ENCODE measurements around the gene FFAR1.

Gene FFAR1

DNA sequence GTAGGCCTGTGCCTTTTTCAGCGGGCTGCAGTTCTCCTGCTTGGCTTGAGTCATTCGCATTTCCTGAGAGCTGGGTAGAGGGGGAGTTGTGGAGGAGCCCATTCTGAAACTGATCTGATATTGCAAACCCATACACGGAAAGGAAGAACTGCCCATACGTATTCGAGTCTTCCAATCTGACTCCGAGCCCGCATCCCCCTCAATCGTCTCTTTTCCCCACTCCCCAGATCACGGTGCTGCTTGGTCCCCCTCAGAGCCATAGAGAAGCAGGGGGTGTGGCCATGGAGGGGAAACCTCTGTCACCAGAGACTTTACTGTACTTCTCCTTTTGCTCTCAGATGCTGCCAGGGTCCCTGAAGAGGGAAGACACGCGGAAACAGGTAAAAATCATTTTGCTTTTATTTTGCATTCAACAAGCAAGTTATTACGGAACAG lies 18.8 kb upstream of the FFAR1 start, which contains the start of gene CD22:
CD22 (plus strand) TSS at position 337 of the 435 bp plus-strand sequence. CDS start 2,854 bp downstream, outside the sequence.
- ATAC-seq = peak; percentile 57
- H3K4me3 Mint-ChIP-seq = peak within 1 kb of the TSS; percentile 58
- H3K27me3 Mint-ChIP-seq = peaks cover 8% of the 10 kb centered on the region
- DNase-seq = no peak
- H3K36me3 Mint-ChIP-seq (ENCODE audit: low read depth) = peaks cover 1% of the 10 kb centered on the region
- peak within 1 kb of the TSS; percentile 3 for H3K27ac Mint-ChIP-seq
- H3K4me1 Mint-ChIP-seq = peaks cover 25% of the 10 kb centered on the region
- H3K9me3 Mint-ChIP-seq = no peaks in the 10 kb centered on the region

DNA sequence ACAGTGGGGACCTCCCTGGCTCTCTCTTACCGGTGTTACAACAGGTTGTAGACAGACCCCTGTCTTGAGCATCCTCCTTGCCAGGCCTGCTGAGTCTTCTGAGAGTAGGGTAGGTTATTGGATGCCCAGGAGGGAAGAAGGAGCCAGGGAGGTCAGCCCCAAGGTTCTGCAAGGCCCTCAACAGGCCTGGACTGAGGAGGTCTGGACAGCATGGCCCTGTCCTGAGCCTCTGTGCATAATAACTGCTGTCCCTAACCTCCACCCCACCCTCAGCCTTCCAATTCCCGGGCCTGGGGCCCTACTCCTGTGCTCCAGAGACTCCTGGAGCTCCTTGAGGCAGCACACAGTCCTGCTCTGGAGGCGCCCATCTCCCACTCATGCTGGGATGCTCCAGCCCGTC lies 18.4 kb upstream of the FFAR1 start:
- no peak for DNase-seq
- peak overlapping the region; percentile 3 for H3K27ac Mint-ChIP-seq
- peaks cover 1% of the 10 kb centered on the region for H3K36me3 Mint-ChIP-seq (ENCODE audit: low read depth)
- no peak for ATAC-seq
- peak overlapping the region; percentile 58 for H3K4me3 Mint-ChIP-seq
- peaks cover 8% of the 10 kb centered on the region for H3K27me3 Mint-ChIP-seq
- no peaks in the 10 kb centered on the region for H3K9me3 Mint-ChIP-seq
- peaks cover 29% of the 10 kb centered on the region for H3K4me1 Mint-ChIP-seq

DNA sequence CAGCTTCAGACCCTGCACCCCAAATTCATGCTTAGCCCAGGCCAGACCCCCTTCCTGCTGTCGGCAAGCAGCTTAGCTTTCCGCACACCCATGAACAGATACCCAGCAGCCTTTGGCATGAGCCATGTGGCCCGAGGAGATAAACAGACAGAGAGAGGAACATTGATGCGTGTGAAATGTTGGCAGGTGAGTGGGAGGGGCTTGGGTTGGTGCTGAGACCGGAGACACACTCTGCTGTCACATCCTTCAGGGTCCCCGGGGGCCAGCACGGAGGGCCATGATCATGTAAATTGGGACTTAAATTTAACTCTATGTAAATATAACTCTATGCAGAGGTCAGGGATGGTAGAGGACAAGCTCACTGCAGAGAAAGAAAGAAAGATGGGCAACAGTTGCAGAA lies 17.2 kb upstream of the FFAR1 start:
- peaks cover 31% of the 10 kb centered on the region for H3K4me1 Mint-ChIP-seq
- DNase-seq (peak; percentile 23), ATAC-seq (no peak)
- peaks cover 1% of the 10 kb centered on the region for H3K36me3 Mint-ChIP-seq (ENCODE audit: low read depth)
- H3K27me3 Mint-ChIP-seq = peaks cover 8% of the 10 kb centered on the region
- H3K27ac Mint-ChIP-seq = peak overlapping the region; percentile 37
- no peaks in the 10 kb centered on the region for H3K9me3 Mint-ChIP-seq
- peak overlapping the region; percentile 70 for H3K4me3 Mint-ChIP-seq

DNA sequence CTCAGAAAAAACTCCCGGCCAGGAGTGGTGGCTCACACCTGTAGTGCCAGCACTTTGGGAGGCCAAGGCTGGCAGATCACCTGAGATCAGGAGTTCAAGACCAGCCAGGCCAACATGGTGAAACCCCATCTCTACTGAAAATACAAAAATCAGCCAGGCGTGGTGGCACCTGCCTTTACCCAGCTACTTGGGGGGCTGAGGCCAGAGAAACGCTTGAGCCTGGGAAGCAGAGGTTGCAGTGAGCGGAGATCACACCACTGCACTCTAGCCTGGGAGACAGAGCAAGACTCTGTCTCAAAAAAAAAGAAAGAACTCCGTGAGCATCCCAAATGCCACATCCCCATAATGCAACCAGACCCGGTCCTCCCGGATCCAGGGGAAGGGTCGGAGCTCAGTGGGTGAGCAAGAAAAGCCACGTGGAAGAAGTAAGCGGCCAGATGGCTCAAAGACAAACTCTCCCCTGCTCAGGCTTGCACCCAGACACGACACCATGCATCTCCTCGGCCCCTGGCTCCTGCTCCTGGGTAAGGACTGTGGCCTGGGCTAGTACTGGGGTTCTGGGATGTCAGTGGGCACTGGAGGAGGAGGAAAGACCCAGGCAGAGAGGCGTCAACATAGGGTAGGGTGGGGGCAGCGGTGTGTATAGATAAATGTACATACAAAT lies 16.0 kb upstream of the FFAR1 start:
- no peak overlapping the region for H3K4me3 Mint-ChIP-seq
- DNase-seq = no peak
- H3K9me3 Mint-ChIP-seq = no peaks in the 10 kb centered on the region
- H3K36me3 Mint-ChIP-seq (ENCODE audit: low read depth) = peaks cover 1% of the 10 kb centered on the region
- no peak for ATAC-seq
- H3K27me3 Mint-ChIP-seq = peaks cover 5% of the 10 kb centered on the region
- peaks cover 33% of the 10 kb centered on the region for H3K4me1 Mint-ChIP-seq
- no peak overlapping the region for H3K27ac Mint-ChIP-seq

DNA sequence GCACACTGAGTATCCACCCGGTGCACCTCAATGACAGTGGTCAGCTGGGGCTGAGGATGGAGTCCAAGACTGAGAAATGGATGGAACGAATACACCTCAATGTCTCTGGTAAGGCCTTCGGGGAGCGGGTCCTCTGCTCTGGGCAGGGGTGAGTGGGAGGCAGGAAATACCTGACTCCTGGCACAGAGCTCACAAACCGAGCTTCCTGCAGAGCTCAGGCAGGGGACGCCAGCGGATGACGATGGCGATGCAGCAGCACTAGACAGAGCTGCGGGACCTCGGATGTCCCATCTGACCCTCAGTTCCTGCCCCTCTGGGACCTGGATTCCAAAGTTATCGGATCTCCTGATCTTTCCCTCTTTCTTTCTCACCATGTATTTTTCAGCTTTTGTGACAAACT lies 14.9 kb upstream of the FFAR1 start:
- peak overlapping the region; percentile 50 for H3K4me3 Mint-ChIP-seq
- peaks cover 33% of the 10 kb centered on the region for H3K4me1 Mint-ChIP-seq
- peaks cover 5% of the 10 kb centered on the region for H3K27me3 Mint-ChIP-seq

DNA sequence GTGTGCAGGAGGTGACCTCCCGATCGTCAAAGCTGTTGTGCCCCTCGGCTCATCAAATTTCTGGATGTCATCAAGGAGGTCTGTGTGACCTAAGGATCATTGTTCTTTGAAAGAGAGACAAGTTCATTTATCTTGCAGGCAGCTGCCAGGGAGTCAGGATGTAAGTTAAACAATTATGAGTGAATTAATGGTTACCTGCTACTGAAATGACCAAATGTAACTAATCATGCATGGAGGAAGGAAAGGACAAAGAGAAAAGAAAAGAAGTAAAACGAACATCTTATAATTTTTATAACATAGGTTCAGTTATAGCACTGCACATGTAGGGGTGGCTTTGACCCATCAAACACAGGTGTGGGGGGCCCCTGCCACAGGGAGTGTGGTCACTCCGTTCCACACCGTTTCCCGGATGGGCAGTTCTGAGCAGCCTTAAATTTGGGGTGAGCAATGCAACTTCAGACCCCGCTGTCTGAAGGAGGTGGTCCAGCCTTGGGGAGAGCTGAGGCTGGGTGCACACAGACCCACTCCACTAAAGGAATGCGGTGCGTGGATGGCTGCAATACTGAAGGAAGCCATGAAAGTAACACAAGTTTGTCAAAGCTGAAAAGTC lies 13.5 kb upstream of the FFAR1 start:
- H3K4me1 Mint-ChIP-seq = peaks cover 26% of the 10 kb centered on the region
- no peak for DNase-seq
- peaks cover 1% of the 10 kb centered on the region for H3K36me3 Mint-ChIP-seq (ENCODE audit: low read depth)
- no peak for ATAC-seq
- no peak overlapping the region for H3K27ac Mint-ChIP-seq
- H3K9me3 Mint-ChIP-seq = no peaks in the 10 kb centered on the region
- peaks cover 5% of the 10 kb centered on the region for H3K27me3 Mint-ChIP-seq
- no peak overlapping the region for H3K4me3 Mint-ChIP-seq

More for the DNA sequence above, 14.9 kb upstream of the FFAR1 start:
- no peaks in the 10 kb centered on the region for H3K9me3 Mint-ChIP-seq
- peak; percentile 45 for DNase-seq
- ATAC-seq = peak; percentile 70
- H3K27ac Mint-ChIP-seq = no peak overlapping the region
- H3K36me3 Mint-ChIP-seq (ENCODE audit: low read depth) = peaks cover 1% of the 10 kb centered on the region

DNA sequence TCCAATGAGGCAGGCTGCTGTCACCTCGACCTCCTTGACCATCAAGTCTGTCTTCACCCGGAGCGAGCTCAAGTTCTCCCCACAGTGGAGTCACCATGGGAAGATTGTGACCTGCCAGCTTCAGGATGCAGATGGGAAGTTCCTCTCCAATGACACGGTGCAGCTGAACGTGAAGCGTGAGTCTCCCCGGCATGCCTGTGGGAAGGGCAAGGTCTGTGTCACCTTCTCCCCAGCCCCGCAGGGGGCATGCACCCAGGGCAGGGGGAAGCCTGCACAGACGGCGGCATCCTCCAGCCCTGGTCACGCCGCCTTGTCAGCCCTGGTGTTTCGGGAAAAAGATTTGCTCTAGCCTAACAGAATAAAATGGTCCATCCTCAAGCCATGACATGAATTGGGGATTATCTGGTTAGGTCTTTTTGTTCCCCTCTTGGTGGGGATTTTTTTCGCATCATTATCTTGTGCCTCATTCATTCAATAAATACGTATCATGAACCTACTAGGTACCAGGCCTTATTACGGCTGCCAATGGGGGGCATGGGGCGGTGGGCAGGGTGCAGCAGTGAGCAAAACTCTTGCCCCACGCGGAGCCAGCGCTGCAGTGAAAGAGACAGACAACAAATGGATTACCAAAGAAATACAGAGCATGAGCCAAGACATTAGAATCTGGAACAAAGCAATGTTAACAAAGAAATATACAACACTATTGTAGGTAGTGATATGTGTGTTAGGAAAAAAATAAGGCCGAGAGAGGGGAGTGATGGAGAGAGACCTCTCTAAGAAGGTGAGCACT lies 11.3 kb upstream of the FFAR1 start:
- ATAC-seq (no peak), DNase-seq (no peak)
- Mint-ChIP-seq H3K4me3 (no peak overlapping the region), H3K9me3 (no peaks in the 10 kb centered on the region), H3K36me3 (ENCODE audit: low read depth) (no peaks in the 10 kb centered on the region), H3K27me3 (peaks cover 3% of the 10 kb centered on the region), H3K4me1 (peaks cover 24% of the 10 kb centered on the region), H3K27ac (no peak overlapping the region)

DNA sequence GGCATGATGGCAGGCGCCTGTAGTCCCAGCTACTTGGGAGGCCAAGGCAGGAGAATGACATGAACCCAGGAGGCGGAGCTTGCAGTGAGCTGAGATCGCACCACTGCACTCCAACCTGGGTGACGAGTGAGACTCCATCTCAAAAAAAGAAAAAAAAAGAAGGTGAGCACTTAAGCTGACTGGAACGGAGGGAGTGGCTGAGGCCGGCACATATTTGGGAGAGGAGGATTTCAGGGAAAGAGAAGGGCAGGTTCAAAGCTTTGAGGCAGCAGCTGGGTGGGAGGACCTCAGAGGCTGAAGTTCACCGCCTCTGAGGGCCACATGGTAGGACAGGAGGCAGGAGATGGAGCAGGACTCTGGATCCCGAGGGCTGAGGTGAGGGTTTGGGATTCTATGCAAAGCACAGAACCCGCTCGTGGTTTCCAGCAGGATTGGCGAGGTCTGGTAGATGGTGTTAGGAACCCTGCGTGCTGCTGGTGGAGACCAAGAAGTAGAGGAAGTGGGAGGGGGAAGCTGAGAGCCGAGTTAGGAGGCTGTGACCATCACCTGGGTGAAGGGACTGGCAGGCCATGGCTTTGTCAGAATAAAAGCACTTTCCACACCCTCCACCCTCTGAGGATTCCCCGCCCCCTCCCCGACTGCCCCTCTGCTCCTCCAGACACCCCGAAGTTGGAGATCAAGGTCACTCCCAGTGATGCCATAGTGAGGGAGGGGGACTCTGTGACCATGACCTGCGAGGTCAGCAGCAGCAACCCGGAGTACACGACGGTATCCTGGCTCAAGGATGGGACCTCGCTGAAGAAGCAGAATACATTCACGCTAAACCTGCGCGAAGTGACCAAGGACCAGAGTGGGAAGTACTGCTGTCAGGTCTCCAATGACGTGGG lies 10.4 kb upstream of the FFAR1 start:
- no peaks in the 10 kb centered on the region for H3K36me3 Mint-ChIP-seq (ENCODE audit: low read depth)
- no peaks in the 10 kb centered on the region for H3K9me3 Mint-ChIP-seq
- no peak overlapping the region for H3K4me3 Mint-ChIP-seq
- no peak overlapping the region for H3K27ac Mint-ChIP-seq
- no peak for ATAC-seq
- no peak for DNase-seq
- H3K27me3 Mint-ChIP-seq = peaks cover 6% of the 10 kb centered on the region
- H3K4me1 Mint-ChIP-seq = peaks cover 26% of the 10 kb centered on the region

DNA sequence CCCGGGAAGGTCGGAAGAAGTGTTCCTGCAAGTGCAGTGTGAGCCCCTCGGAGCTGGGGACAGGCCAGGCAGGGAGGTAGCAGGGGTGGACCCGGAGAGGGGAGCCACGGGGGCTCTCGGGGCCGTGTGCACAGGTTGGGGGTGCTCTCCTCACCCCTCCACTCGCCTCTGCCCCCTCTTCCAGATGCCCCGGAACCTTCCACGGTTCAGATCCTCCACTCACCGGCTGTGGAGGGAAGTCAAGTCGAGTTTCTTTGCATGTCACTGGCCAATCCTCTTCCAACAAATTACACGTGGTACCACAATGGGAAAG lies 9.8 kb upstream of the FFAR1 start:
- peaks cover 20% of the 10 kb centered on the region for H3K4me1 Mint-ChIP-seq
- no peak for ATAC-seq
- no peaks in the 10 kb centered on the region for H3K9me3 Mint-ChIP-seq
- DNase-seq = no peak
- peaks cover 7% of the 10 kb centered on the region for H3K27me3 Mint-ChIP-seq
- H3K36me3 Mint-ChIP-seq (ENCODE audit: low read depth) = no peaks in the 10 kb centered on the region
- no peak overlapping the region for H3K4me3 Mint-ChIP-seq
- H3K27ac Mint-ChIP-seq = no peak overlapping the region

DNA sequence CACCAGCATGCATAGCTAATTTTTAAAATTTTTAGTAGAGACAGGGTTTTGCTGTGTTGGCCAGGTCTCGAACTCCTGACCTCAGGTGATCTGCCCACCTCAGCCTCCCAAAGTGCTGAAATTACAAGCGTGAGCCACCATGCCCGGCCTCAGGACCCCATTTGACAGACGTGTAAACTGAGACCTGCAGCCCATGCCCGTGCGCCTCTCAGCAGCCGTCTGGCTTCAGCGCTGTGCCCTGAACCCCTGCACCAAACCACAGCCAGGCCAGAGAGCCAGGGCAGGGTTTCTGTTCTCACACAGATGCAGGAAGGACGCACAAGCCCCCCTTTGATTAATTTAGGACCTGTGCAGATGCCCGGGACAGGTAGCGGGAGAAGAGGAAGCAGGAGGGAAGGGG lies 7.3 kb upstream of the FFAR1 start:
- Mint-ChIP-seq H3K36me3 (ENCODE audit: low read depth) (no peaks in the 10 kb centered on the region), H3K27me3 (peaks cover 5% of the 10 kb centered on the region), H3K27ac (no peak overlapping the region), H3K4me1 (peaks cover 10% of the 10 kb centered on the region), H3K9me3 (no peaks in the 10 kb centered on the region), H3K4me3 (no peak overlapping the region)
- no peak for DNase-seq
- no peak for ATAC-seq

DNA sequence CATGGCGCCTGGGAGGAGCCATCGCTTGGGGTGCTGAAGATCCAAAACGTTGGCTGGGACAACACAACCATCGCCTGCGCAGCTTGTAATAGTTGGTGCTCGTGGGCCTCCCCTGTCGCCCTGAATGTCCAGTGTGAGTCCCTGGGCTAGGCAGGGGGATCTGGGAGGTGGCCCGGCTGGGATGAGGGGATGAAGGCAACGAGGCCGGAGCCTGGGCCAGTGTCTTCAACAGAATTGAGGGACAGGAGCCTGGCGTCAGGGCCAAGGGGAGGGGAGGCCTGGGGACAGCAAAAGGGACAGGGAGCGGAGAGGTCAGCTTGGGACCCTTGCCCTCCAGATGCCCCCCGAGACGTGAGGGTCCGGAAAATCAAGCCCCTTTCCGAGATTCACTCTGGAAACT lies 6.7 kb upstream of the FFAR1 start:
- H3K27ac Mint-ChIP-seq = no peak overlapping the region
- ATAC-seq (no peak), DNase-seq (no peak)
- H3K36me3 Mint-ChIP-seq (ENCODE audit: low read depth) = no peaks in the 10 kb centered on the region
- H3K27me3 Mint-ChIP-seq = peaks cover 5% of the 10 kb centered on the region
- H3K4me1 Mint-ChIP-seq = peaks cover 15% of the 10 kb centered on the region
- no peaks in the 10 kb centered on the region for H3K9me3 Mint-ChIP-seq
- H3K4me3 Mint-ChIP-seq = no peak overlapping the region

DNA sequence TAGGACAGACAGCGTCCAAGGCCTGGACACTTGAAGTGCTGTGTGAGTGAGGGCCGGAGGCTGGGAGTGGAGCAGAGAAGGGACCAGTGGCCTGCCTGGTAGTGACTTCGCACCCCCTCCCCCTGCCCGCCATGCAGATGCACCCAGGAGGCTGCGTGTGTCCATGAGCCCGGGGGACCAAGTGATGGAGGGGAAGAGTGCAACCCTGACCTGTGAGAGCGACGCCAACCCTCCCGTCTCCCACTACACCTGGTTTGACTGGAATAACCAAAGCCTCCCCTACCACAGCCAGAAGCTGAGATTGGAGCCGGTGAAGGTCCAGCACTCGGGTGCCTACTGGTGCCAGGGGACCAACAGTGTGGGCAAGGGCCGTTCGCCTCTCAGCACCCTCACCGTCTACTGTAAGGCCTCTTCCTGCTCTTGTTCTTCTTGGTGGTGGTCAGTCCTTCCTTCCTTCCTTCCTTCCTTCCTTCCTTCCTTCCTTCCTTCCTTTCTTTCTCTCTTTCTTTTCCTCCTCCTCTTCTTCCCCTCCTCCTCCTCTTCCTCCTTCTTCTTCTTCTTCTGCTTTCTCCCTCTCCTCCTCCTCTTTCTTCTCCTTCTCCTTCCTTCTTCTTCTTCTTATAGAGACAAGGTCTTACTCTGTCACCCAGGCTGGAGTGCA lies 6.0 kb upstream of the FFAR1 start:
- ATAC-seq (no peak), DNase-seq (no peak)
- Mint-ChIP-seq H3K9me3 (no peaks in the 10 kb centered on the region), H3K36me3 (ENCODE audit: low read depth) (peaks cover 4% of the 10 kb centered on the region), H3K27me3 (peaks cover 5% of the 10 kb centered on the region), H3K27ac (no peak overlapping the region), H3K4me3 (no peak overlapping the region), H3K4me1 (peaks cover 20% of the 10 kb centered on the region)

DNA sequence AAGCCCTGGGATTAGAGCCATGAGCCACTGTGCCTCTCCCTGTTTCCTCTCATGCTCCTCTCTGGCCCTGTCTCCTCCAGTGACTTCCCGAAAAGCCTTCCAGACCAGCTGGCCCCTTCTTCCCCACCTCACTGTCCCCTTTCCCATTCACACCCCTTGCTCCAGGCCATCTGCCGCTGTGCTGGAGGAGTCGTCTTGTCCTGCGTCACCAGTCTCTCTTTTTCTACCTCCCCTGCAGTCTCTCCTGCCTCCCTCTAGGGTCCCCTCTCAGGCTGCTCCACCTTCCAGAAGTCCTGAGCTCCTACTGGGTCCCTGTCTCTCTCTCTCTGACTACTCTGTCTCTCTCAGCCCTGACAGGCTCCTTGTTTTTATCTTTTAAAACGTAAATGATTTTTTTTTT lies 5.3 kb upstream of the FFAR1 start:
- no peak overlapping the region for H3K4me3 Mint-ChIP-seq
- H3K4me1 Mint-ChIP-seq = peaks cover 24% of the 10 kb centered on the region
- H3K9me3 Mint-ChIP-seq = no peaks in the 10 kb centered on the region
- ATAC-seq = no peak
- H3K27me3 Mint-ChIP-seq = peaks cover 5% of the 10 kb centered on the region
- H3K27ac Mint-ChIP-seq = no peak overlapping the region
- DNase-seq = no peak
- peaks cover 5% of the 10 kb centered on the region for H3K36me3 Mint-ChIP-seq (ENCODE audit: low read depth)

DNA sequence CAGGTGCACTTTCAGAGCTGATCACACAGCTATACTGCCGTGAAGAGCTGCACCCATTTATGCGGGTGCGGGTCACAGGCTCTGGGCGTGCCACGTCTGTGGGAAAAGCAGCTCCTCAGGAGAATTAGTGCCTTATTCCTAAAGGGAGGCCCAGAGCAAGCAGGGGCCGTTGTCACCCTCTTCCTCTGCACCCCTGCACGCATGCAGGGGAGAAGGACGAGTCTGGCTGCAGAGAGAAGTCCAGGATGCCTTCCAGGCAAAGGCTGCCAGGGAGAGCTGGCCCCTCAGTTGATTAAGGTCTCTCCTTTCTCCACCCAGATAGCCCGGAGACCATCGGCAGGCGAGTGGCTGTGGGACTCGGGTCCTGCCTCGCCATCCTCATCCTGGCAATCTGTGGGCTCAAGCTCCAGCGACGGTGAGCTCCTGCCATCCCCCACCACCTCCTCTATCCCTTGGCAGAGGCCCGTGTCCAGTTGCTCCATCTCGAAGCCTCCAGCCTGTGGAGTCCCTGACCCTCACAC lies 3.1 kb upstream of the FFAR1 start:
- Mint-ChIP-seq H3K4me1 (peaks cover 43% of the 10 kb centered on the region), H3K36me3 (ENCODE audit: low read depth) (peaks cover 5% of the 10 kb centered on the region), H3K4me3 (no peak overlapping the region), H3K9me3 (no peaks in the 10 kb centered on the region), H3K27ac (no peak overlapping the region), H3K27me3 (peaks cover 5% of the 10 kb centered on the region)
- DNase-seq (no peak), ATAC-seq (no peak)

All from activated naive CD8-positive, alpha-beta T cell treated with anti-CD3 and anti-CD28 coated beads, Interleukin-2, amount 50 U/mL, for 24 hours (primary cell).